T-cell (primary cell): ENCODE data around the gene DLG2. TPM values are rescaled to one million over a fixed set of nuclear protein-coding genes. Genes with fewer than 3 reads are reported as not detected.

Experiments used
- ATAC-seq, 4 experiments: fragments of 200-7000 bp in 3 of 4; fragments of 150-1000 bp in 1 of 4; cut with Tn5 transposase; replicated peaks in 1 of 4; 1 replicate in 3 of 4; 2 replicates in 1 of 4; pipeline ENCODE4 v1.10.0; 2021; ENCODE audit warnings: moderate library complexity in 3 of 4, mild to moderate bottlenecking in 2 of 4, moderate number of reproducible peaks in 1 of 4
- CTCF ChIA-PET, 2 donors: fragments of 300-600 bp; sonication (Branson Sonifier 250); formaldehyde crosslinking; loops; one replicate each; lab custom pipeline; 2022; ENCODE audit warnings: antibody characterized with exemption in 2 of 2; lab: Charles Lee
- POLR2A ChIA-PET, 2 donors: fragments of 300-600 bp; sonication (Branson Sonifier 250); formaldehyde crosslinking; loops; one replicate each; lab custom pipeline; 2022; ENCODE audit warnings: antibody characterized with exemption in 2 of 2; lab: Charles Lee
- DNase-seq, 35 experiments: peaks; one replicate each; pipeline versions ENCODE4 v3.0.0 to v3.0.0-alpha.2; 2013 to 2023
- H3K27ac ChIP-seq: one replicate; pipeline ENCODE4 v1.5.1; 2013; ENCODE audit warnings: low read length
- H3K27me3 ChIP-seq, 2 experiments: replicated peaks in 1 of 2; 1 replicate in 1 of 2; 2 replicates in 1 of 2; pipeline versions ENCODE4 v1.6.1 to v1.7.0; 2013; ENCODE audit warnings: low read length in 1 of 2, mixed read lengths in 1 of 2; ENCODE audit not compliant: control insufficient read depth in 2 of 2, insufficient read depth in 2 of 2; ENCODE audit errors: extremely low read depth in 1 of 2
- H3K36me3 ChIP-seq, 2 donors: 1 replicate in 1 of 2; 2 replicates in 1 of 2; pipeline versions ENCODE4 v1.6.1 to v1.7.0; 2013; ENCODE audit warnings: low read length in 1 of 2; ENCODE audit not compliant: control insufficient read depth in 2 of 2, insufficient read depth in 1 of 2; ENCODE audit errors: extremely low read depth in 1 of 2
- H3K4me1 ChIP-seq, 2 experiments: 1 replicate in 1 of 2; 2 replicates in 1 of 2; pipeline versions ENCODE4 v1.6.1 to v1.7.0; 2013; ENCODE audit warnings: low read length in 2 of 2, mixed read lengths in 1 of 2; ENCODE audit not compliant: insufficient read depth in 2 of 2, control insufficient read depth in 1 of 2; ENCODE audit errors: extremely low read depth in 1 of 2
- H3K4me3 ChIP-seq, 2 donors: 1 replicate in 1 of 2; 2 replicates in 1 of 2; pipeline versions ENCODE4 v1.5.1 to v1.7.0; 2013; ENCODE audit warnings: mild to moderate bottlenecking in 2 of 2, low read length in 1 of 2, moderate library complexity in 1 of 2; ENCODE audit not compliant: control insufficient read depth in 1 of 2; ENCODE audit errors: extremely low read depth in 1 of 2
- H3K9me3 ChIP-seq: 2 replicates; pipeline ENCODE4 v1.7.0; 2013
- H3K27ac Mint-ChIP-seq, 2 donors: one replicate each; pipeline ENCODE4 v1.8.0; 2020 to 2021; ENCODE audit warnings: mild to moderate bottlenecking in 2 of 2, mixed read lengths in 2 of 2
- H3K27me3 Mint-ChIP-seq, 2 donors: one replicate each; pipeline ENCODE4 v1.8.0; 2021 to 2022; ENCODE audit warnings: mixed read lengths in 2 of 2
- H3K36me3 Mint-ChIP-seq: one replicate; pipeline ENCODE4 v1.8.0; 2021; ENCODE audit warnings: mixed read lengths
- H3K4me1 Mint-ChIP-seq, 3 donors: one replicate each; pipeline ENCODE4 v1.8.0; 2020 to 2022; ENCODE audit warnings: mixed read lengths in 3 of 3, mild to moderate bottlenecking in 1 of 3
- H3K4me3 Mint-ChIP-seq, 3 donors: one replicate each; pipeline ENCODE4 v1.8.0; 2020 to 2022; ENCODE audit warnings: mild to moderate bottlenecking in 3 of 3, mixed read lengths in 3 of 3, moderate library complexity in 3 of 3
- H3K9me3 Mint-ChIP-seq, 3 donors: one replicate each; pipeline ENCODE4 v1.8.0; 2020 to 2022; ENCODE audit warnings: mixed read lengths in 3 of 3
- WGBS: methylation state at CpG from one replicate; pipeline ENCODE4 v1.1.5; 2013; ENCODE audit warnings: missing lambda C conversion rate; ENCODE audit not compliant: insufficient coverage; 5-methylcytosine and 5-hydroxymethylcytosine counted together
- total RNA-seq, 35 experiments: library from RNA in 6 of 35; stranded (reverse) in 6 of 35; fragments of 120-200 nt in 1 of 35; gene quantifications; one replicate each; pipeline versions ENCODE4 v1.2.1 to v1.2.4 and lab custom pipeline; 2013 to 2026

DLG2 gene
- total RNA-seq, 5 donors from 2014 or later (not counting 1 experiment from before 2014, with no cell fraction given) = 2.3 to 4.1 (median 2.9) TPM

DNA sequence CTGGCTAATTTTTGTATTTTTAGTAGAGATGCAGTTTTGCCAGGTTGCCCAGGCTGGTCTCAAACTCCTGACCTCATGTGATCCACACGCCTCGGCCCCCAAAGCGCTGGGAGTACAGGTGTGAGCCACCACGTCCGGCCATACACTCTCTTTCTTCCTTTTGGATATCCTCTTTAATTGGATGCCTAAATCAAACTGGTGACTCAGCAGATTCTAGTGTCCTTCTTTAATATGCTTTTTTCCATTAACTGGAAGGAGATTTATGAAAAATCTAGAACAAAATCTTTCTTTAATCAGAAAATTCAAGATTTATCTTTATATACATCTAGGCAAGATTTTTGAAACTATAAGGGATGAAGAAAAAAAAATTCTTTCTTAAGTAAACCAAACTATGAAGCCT, 1371.7 kb downstream of the DLG2 start:
- DNase-seq = no peak
- peaks cover 6 to 18% (median 13%) of the 10 kb centered on the region in 3 donors for H3K9me3 Mint-ChIP-seq
- no peaks in the 10 kb centered on the region for H3K4me1 Mint-ChIP-seq
- Histone ChIP-seq H3K27ac (no peak overlapping the region), H3K9me3 (no peaks in the 10 kb centered on the region), H3K36me3 (no peaks in the 10 kb centered on the region), H3K4me1 (no peaks in the 10 kb centered on the region), H3K4me3 (no peak overlapping the region), H3K27me3 (no peaks in the 10 kb centered on the region)
- no peak overlapping the region for H3K27ac Mint-ChIP-seq
- no peaks in the 10 kb centered on the region for H3K36me3 Mint-ChIP-seq
- no CpG with 5 or more reads among the region's 5 CpGs for WGBS
- no peaks in the 10 kb centered on the region for H3K27me3 Mint-ChIP-seq
- ATAC-seq = no peak
- H3K4me3 Mint-ChIP-seq = no peak overlapping the region
- POLR2A ChIA-PET = no interaction called here
- CTCF ChIA-PET = no interaction called here

GRCh38 chr11:84250834-84251613, 1376.1 kb downstream of the DLG2 start:
- no peaks in the 10 kb centered on the region for H3K36me3 Mint-ChIP-seq
- no peak overlapping the region for H3K27ac Mint-ChIP-seq
- no peak overlapping the region for H3K4me3 Mint-ChIP-seq
- ChIA-PET CTCF (no interaction called here), POLR2A (no interaction called here)
- WGBS = no CpG with 5 or more reads among the region's 2 CpGs
- DNase-seq (no peak), ATAC-seq (no peak)
- no peaks in the 10 kb centered on the region for H3K4me1 Mint-ChIP-seq
- H3K36me3 ChIP-seq = no peaks in the 10 kb centered on the region
- H3K4me1 ChIP-seq = no peaks in the 10 kb centered on the region
- no peaks in the 10 kb centered on the region for H3K27me3 Mint-ChIP-seq
- H3K27ac ChIP-seq = no peak overlapping the region
- H3K9me3 Mint-ChIP-seq = peaks cover 7 to 11% (median 11%) of the 10 kb centered on the region in 3 donors
- no peak overlapping the region for H3K4me3 ChIP-seq
- no peaks in the 10 kb centered on the region for H3K27me3 ChIP-seq
- H3K9me3 ChIP-seq = no peaks in the 10 kb centered on the region

DNA sequence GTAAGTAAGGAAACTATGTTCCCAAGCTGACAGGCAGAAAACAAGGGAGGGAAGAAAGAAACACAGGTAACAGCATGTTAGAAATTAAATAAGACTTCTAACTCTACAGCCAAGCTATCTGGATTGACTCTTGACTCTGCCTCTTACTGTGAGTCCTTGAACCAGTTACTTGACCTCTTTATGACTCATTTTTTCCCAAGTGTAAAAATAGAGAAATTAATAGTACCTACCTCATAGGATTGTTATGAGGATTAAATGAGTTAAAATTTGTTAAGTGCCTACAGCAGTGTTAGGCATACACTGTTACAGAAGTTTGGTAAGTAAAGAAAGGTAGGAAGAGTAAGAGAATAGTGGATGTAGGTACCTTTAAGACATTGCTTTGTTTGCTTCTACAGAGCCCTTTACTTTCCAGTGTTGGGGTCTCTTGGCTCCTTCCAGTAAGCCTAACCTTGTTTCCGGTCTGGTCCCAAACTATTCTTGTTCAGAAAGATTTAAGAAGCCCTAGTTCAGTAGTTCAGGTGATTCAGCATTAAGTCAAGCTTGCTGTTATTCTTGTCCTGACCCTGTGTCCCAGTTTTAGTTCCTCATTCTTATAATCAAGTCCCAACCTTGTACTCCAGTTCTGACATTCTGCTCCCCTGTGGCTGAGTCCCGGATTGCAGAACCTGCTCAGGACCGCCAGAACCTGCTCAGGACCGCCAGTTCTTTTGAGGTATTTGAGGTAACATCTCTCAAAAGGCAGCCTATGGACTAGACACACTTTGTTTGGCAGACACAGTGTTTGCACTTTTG, 1377.6 kb downstream of the DLG2 start:
- ChIA-PET POLR2A (no interaction called here), CTCF (no interaction called here)
- H3K27ac Mint-ChIP-seq = no peak overlapping the region
- Histone ChIP-seq H3K4me3 (no peak overlapping the region), H3K36me3 (no peaks in the 10 kb centered on the region), H3K27me3 (no peaks in the 10 kb centered on the region), H3K27ac (no peak overlapping the region), H3K9me3 (no peaks in the 10 kb centered on the region), H3K4me1 (no peaks in the 10 kb centered on the region)
- peaks cover 7 to 15% (median 10%) of the 10 kb centered on the region in 3 donors for H3K9me3 Mint-ChIP-seq
- H3K27me3 Mint-ChIP-seq = no peaks in the 10 kb centered on the region
- DNase-seq (no peak), ATAC-seq (no peak)
- WGBS = 67% methylated on average over 3 of the region's 4 CpGs
- H3K4me3 Mint-ChIP-seq = no peak overlapping the region
- no peaks in the 10 kb centered on the region for H3K4me1 Mint-ChIP-seq
- no peaks in the 10 kb centered on the region for H3K36me3 Mint-ChIP-seq

DNA sequence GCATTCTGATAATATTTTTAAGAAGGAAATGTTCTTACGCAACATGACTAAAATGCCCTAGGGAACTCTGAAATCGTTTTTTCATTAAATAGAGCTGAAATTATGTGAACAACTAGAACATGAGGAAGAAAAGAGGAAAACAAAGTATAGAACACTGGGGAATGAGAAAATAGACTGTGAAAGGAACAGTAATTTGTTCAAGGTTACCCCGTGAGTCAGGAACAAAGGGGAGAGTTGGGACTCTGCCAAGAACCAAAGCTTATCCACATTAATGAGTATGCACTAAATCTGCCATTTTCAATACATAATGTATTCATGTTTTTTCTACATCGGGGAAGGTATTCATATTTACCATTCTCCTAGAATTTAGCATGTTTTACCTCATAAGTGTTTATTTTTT, 1379.2 kb downstream of the DLG2 start:
- Mint-ChIP-seq H3K27me3 (no peaks in the 10 kb centered on the region), H3K9me3 (peaks cover 7 to 15% (median 10%) of the 10 kb centered on the region in 3 donors), H3K4me3 (no peak overlapping the region), H3K4me1 (no peaks in the 10 kb centered on the region), H3K36me3 (no peaks in the 10 kb centered on the region), H3K27ac (no peak overlapping the region)
- no peaks in the 10 kb centered on the region for H3K27me3 ChIP-seq
- ChIA-PET CTCF (no interaction called here), POLR2A (interaction anchor here in 1 of 2 donors (0.6 kb wide), 2 partner anchors 85 to 805 kb away, joined by 3 read pairs; no protein-coding TSS in a partner anchor)
- no peak overlapping the region for H3K27ac ChIP-seq
- no peak for DNase-seq
- no CpG with 5 or more reads among the region's 4 CpGs for WGBS
- no peak overlapping the region for H3K4me3 ChIP-seq
- ATAC-seq = no peak
- H3K9me3 ChIP-seq = no peaks in the 10 kb centered on the region
- no peaks in the 10 kb centered on the region for H3K4me1 ChIP-seq
- H3K36me3 ChIP-seq = no peaks in the 10 kb centered on the region

DNA sequence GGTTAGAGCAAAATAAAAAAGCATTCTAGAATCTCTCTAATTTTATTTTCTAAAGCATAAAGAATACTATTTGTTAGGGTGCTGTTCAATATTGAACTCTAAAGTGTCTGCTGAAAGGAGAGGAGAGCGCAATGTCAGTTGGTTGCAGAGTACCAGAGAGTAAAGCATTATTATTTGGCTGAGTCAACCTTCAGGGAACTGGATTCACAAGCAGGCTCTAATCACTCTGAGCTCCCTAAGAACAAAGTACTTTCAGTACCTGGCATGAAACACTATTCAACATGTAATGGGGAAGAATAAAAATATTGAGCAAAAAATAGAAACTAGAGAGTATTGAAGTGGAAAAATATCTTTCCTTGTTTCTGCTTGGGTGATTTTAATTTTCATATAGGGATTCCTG, 1380.0 kb downstream of the DLG2 start:
- no peak for DNase-seq
- WGBS = no CpG with 5 or more reads among the region's 1 CpG
- H3K4me1 Mint-ChIP-seq = no peaks in the 10 kb centered on the region
- Histone ChIP-seq H3K4me1 (no peaks in the 10 kb centered on the region), H3K36me3 (no peaks in the 10 kb centered on the region), H3K9me3 (no peaks in the 10 kb centered on the region), H3K27me3 (no peaks in the 10 kb centered on the region), H3K4me3 (no peak overlapping the region), H3K27ac (no peak overlapping the region)
- POLR2A ChIA-PET = no interaction called here
- no peak for ATAC-seq
- H3K27ac Mint-ChIP-seq = no peak overlapping the region
- H3K27me3 Mint-ChIP-seq = no peaks in the 10 kb centered on the region
- CTCF ChIA-PET = no interaction called here
- no peak overlapping the region for H3K4me3 Mint-ChIP-seq
- no peaks in the 10 kb centered on the region for H3K36me3 Mint-ChIP-seq
- H3K9me3 Mint-ChIP-seq = peaks cover 7 to 15% (median 10%) of the 10 kb centered on the region in 3 donors

DNA sequence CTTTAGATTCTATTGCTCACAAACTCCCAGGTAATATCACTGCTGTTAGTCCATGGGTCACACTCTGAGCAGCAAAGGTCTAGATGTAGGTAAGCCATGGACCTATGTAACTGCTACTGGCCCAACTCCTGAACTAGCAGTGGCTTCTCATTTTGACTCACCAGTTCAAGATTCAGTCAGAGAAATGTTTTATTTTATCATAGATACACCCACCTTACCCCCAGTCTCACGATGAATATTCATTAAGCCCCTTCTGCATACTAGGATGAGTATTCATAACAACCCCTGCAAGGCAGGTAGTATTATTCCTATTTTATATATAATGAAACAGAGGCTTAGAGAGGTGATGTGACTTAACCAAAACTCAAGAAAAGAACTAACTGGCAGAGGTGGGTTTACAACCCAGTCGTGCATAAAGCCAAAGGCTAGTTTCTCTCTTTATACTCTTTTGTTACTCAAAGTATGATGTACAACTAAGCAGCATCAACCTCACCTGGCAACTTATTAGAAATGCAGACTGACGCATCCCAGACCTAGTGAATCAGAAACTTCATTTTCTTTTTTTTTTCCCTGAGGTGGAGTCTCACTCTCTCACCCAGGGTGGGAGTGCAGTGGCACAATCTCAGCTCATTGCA, 1383.4 kb downstream of the DLG2 start:
- H3K4me3 Mint-ChIP-seq = no peak overlapping the region
- H3K4me1 ChIP-seq = no peaks in the 10 kb centered on the region
- H3K36me3 Mint-ChIP-seq = no peaks in the 10 kb centered on the region
- H3K4me1 Mint-ChIP-seq = no peaks in the 10 kb centered on the region
- H3K4me3 ChIP-seq = no peak overlapping the region
- CTCF ChIA-PET = no interaction called here
- H3K27ac Mint-ChIP-seq = no peak overlapping the region
- no peaks in the 10 kb centered on the region for H3K27me3 Mint-ChIP-seq
- ATAC-seq (no peak), DNase-seq (no peak)
- H3K36me3 ChIP-seq = no peaks in the 10 kb centered on the region
- H3K9me3 ChIP-seq = no peaks in the 10 kb centered on the region
- 100% methylated on average over 1 of the region's 3 CpGs for WGBS
- H3K27me3 ChIP-seq = no peaks in the 10 kb centered on the region
- POLR2A ChIA-PET = no interaction called here
- H3K27ac ChIP-seq = no peak overlapping the region
- H3K9me3 Mint-ChIP-seq = peaks cover 0 to 12% (median 8%) of the 10 kb centered on the region in 3 donors
